Activated naive CD8-positive, alpha-beta T cell (primary cell): ENCODE results near the gene CNTN3.

Experiments
- H3K27ac Mint-ChIP-seq: one replicate; pipeline ENCODE4 v1.8.0; 2021; ENCODE audit warnings: mixed read lengths
- H3K27me3 Mint-ChIP-seq: one replicate; pipeline ENCODE4 v1.8.0; 2021; ENCODE audit warnings: mixed read lengths
- H3K36me3 Mint-ChIP-seq: one replicate; pipeline ENCODE4 v1.8.0; 2021; ENCODE audit warnings: mixed read lengths
- H3K4me1 Mint-ChIP-seq: one replicate; pipeline ENCODE4 v1.8.0; 2021; ENCODE audit warnings: low read depth, mixed read lengths
- H3K4me3 Mint-ChIP-seq: one replicate; pipeline ENCODE4 v1.8.0; 2021; ENCODE audit warnings: mild to moderate bottlenecking, mixed read lengths
- H3K9me3 Mint-ChIP-seq: one replicate; pipeline ENCODE4 v1.8.0; 2021; ENCODE audit warnings: low read depth, mixed read lengths

Gene CNTN3

DNA sequence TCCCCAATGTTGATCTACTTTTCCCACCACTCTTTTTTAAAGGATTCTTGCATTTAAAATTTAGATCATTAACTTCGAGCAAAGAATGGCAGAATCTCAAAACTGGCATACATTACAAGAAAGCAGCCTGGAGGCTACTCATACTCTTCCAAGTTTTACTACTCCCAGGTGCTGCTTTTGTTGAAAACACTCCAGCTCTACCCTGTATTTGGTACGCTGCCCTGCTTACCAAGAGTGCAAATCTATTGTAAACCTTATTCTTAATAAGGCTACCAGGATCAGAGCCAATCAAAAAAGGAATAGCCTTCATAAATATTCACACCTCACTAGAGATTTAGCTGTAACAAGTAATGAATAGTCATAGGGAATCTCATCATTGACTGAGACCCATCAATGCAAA, 11.6 kb upstream of the CNTN3 start:
- Mint-ChIP-seq H3K27ac (no peak overlapping the region), H3K9me3 (peaks cover 6% of the 10 kb centered on the region), H3K36me3 (no peaks in the 10 kb centered on the region), H3K4me3 (no peak overlapping the region), H3K4me1 (no peaks in the 10 kb centered on the region), H3K27me3 (no peaks in the 10 kb centered on the region)

- H3K4me1 Mint-ChIP-seq = no peaks in the 10 kb centered on the region
- no peak overlapping the region for H3K27ac Mint-ChIP-seq
- H3K4me3 Mint-ChIP-seq = no peak overlapping the region
- H3K9me3 Mint-ChIP-seq = no peaks in the 10 kb centered on the region
- no peaks in the 10 kb centered on the region for H3K27me3 Mint-ChIP-seq
- H3K36me3 Mint-ChIP-seq = no peaks in the 10 kb centered on the region
These were observed 9.8 kb upstream of the CNTN3 start for GRCh38 chr3:74624301-74624700.

GRCh38 chr3:74623261-74623836, 8.9 kb upstream of the CNTN3 start:
- no peaks in the 10 kb centered on the region for H3K9me3 Mint-ChIP-seq
- no peak overlapping the region for H3K4me3 Mint-ChIP-seq
- no peaks in the 10 kb centered on the region for H3K27me3 Mint-ChIP-seq
- H3K4me1 Mint-ChIP-seq = no peaks in the 10 kb centered on the region
- no peak overlapping the region for H3K27ac Mint-ChIP-seq
- no peaks in the 10 kb centered on the region for H3K36me3 Mint-ChIP-seq

DNA sequence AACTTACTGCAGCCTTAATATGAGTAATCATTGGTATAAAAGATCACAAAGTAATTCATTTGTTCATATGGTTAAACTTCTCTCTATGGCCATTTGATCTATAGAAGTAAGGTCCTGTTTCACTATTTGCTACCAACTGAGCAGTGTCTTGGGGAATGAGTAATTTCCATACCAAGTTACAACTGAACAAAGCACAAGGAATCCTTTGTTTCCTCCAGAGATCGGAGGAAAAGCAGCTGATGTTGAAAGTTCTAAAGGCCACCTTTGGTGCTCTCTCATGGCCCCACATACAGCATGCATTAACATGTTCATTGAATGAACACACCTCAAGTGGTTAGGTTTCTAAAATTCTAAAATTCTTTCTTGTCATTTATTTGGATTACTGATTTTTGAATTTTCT, 7.1 kb upstream of the CNTN3 start:
- H3K4me3 Mint-ChIP-seq = no peak overlapping the region
- H3K9me3 Mint-ChIP-seq = no peaks in the 10 kb centered on the region
- no peaks in the 10 kb centered on the region for H3K27me3 Mint-ChIP-seq
- no peak overlapping the region for H3K27ac Mint-ChIP-seq
- H3K4me1 Mint-ChIP-seq = no peaks in the 10 kb centered on the region
- no peaks in the 10 kb centered on the region for H3K36me3 Mint-ChIP-seq

GRCh38 chr3:74617776-74618175, 3.3 kb upstream of the CNTN3 start:
- Mint-ChIP-seq H3K27me3 (peaks cover 12% of the 10 kb centered on the region), H3K4me1 (no peaks in the 10 kb centered on the region), H3K27ac (no peak overlapping the region), H3K4me3 (no peak overlapping the region), H3K9me3 (no peaks in the 10 kb centered on the region), H3K36me3 (no peaks in the 10 kb centered on the region)

- no peak overlapping the region for H3K4me3 Mint-ChIP-seq
- H3K9me3 Mint-ChIP-seq = peaks cover 9% of the 10 kb centered on the region
- peaks cover 12% of the 10 kb centered on the region for H3K27me3 Mint-ChIP-seq
- H3K36me3 Mint-ChIP-seq = no peaks in the 10 kb centered on the region
- H3K4me1 Mint-ChIP-seq = no peaks in the 10 kb centered on the region
- no peak overlapping the region for H3K27ac Mint-ChIP-seq
These were observed 845 bp downstream of the CNTN3 start for GRCh38 chr3:74613521-74614106.

DNA sequence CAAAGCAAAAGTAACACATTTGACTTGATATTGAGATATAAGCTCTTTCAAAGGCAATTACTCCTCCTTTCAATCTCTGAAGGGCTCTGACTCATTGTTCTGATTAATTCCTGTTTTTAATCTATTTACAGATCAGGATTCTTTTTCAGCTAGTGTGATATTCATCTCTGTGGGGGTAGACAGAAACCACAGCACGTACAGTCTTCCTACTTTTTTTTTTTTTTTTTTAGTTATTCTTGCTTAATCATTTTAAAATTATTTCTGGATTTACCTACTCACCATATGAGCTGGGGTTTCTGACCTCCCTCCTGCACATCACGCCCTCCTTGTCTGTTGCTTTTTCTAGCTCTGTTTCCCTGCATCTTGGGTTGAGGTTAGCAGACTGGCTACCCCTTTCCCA, 1.4 kb downstream of the CNTN3 start:
- H3K9me3 Mint-ChIP-seq = peaks cover 9% of the 10 kb centered on the region
- H3K4me1 Mint-ChIP-seq = no peaks in the 10 kb centered on the region
- H3K4me3 Mint-ChIP-seq = no peak overlapping the region
- no peaks in the 10 kb centered on the region for H3K36me3 Mint-ChIP-seq
- no peak overlapping the region for H3K27ac Mint-ChIP-seq
- H3K27me3 Mint-ChIP-seq = peaks cover 12% of the 10 kb centered on the region

DNA sequence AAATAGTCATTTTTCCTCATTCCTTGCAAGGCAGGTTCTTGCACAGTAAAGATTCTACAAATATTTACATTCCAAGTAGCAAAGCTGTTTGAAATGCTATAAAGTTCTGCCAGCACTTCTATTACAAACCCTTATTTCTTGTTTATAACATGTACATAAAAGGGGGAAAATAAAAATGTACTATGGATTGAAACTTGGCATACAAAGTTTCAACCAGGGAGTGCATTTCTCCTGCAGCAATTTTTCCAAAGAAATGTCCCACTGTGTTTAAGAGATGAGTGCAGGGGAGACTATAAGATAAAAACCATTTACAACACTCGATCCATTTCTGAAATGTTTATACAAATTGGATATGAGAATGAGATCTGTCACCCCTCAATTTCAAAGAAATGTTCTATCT, 3.3 kb downstream of the CNTN3 start:
- Mint-ChIP-seq H3K27me3 (peaks cover 12% of the 10 kb centered on the region), H3K27ac (no peak overlapping the region), H3K4me3 (no peak overlapping the region), H3K36me3 (no peaks in the 10 kb centered on the region), H3K4me1 (no peaks in the 10 kb centered on the region), H3K9me3 (peaks cover 9% of the 10 kb centered on the region)

DNA sequence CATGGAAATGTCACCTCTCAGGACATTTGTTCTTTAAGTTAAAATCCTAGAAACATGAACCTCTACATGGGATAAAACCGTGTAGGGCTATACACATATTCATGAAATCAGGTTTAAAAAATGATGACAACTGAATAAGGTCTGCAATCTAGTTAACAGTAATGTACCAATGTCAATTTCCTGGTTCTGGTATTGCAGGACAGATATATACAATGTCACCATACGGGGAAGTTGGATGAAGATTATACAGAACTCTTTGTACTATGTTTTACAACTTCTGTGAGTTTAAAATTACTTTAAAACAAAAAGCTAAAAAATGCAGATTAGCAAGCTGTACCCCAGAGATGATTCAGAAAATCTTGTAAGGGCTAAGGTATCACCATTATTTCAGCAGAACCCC, 6.7 kb downstream of the CNTN3 start:
- H3K4me1 Mint-ChIP-seq = no peaks in the 10 kb centered on the region
- H3K9me3 Mint-ChIP-seq = peaks cover 9% of the 10 kb centered on the region
- no peaks in the 10 kb centered on the region for H3K27me3 Mint-ChIP-seq
- H3K27ac Mint-ChIP-seq = no peak overlapping the region
- H3K4me3 Mint-ChIP-seq = no peak overlapping the region
- no peaks in the 10 kb centered on the region for H3K36me3 Mint-ChIP-seq

DNA sequence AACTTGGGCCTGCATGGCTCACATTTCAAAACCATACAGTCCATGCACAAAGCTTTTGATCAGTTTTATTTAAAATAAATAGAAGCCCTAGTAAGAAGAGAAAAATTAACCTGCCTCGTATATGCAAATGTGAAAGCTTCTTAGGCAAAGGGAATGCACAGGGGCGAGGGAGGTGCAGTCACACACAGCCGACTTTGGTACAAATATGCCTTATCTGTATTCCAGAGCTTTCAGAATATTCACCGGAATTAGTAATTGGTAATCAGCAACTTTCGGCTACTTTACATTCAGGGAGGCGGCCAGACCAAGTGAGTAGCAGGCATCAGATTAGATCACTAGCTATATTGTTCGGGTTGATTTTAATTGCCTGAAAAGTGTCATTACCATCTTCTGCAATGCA, 7.5 kb downstream of the CNTN3 start:
- Mint-ChIP-seq H3K4me3 (no peak overlapping the region), H3K27me3 (no peaks in the 10 kb centered on the region), H3K9me3 (peaks cover 9% of the 10 kb centered on the region), H3K36me3 (no peaks in the 10 kb centered on the region), H3K4me1 (no peaks in the 10 kb centered on the region), H3K27ac (no peak overlapping the region)

DNA sequence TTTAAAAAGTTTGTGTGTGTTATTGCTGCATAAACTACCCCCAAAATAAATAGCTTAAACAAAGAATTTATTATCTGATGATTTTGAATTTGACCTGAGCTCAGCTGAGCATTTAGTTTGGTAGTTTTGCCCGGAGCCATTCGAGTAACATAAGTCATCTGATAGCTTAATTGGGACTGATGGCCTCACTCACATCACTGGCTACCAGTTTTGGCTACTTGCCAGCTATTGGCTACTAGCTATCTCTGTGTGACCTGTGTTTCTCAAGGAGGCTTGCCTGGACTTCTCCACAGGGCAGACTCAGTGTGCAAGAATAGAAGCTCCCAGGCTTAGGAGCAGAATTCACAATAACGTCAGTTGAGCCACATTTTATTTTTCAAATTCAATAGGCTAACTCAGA, 9.0 kb downstream of the CNTN3 start:
- Mint-ChIP-seq H3K27me3 (no peaks in the 10 kb centered on the region), H3K4me1 (no peaks in the 10 kb centered on the region), H3K4me3 (no peak overlapping the region), H3K9me3 (peaks cover 11% of the 10 kb centered on the region), H3K36me3 (no peaks in the 10 kb centered on the region), H3K27ac (no peak overlapping the region)

DNA sequence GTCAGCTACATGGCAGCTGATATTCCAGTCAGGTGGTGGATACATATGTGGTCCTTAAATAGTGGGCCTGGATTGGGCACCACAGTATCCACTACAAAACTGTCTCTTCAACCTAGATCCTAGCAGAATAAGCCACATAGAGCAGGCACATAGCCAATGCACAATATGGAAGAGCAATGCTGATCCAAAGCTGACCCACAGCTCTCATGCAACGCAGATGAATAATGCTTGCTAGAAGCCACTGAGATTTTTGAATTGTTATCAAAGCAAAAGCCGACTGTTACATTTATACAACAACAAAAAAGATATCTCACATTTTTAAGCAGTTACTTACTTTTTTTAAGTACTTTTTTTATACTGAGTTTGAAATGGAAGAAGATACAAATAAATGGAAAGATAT, 11.2 kb downstream of the CNTN3 start:
- Mint-ChIP-seq H3K4me1 (no peaks in the 10 kb centered on the region), H3K36me3 (no peaks in the 10 kb centered on the region), H3K4me3 (no peak overlapping the region), H3K27ac (no peak overlapping the region), H3K9me3 (peaks cover 17% of the 10 kb centered on the region), H3K27me3 (no peaks in the 10 kb centered on the region)

GRCh38 chr3:74602471-74602870, 12.0 kb downstream of the CNTN3 start:
- Mint-ChIP-seq H3K27me3 (no peaks in the 10 kb centered on the region), H3K27ac (no peak overlapping the region), H3K4me3 (no peak overlapping the region), H3K36me3 (no peaks in the 10 kb centered on the region), H3K4me1 (no peaks in the 10 kb centered on the region), H3K9me3 (peaks cover 17% of the 10 kb centered on the region)

DNA sequence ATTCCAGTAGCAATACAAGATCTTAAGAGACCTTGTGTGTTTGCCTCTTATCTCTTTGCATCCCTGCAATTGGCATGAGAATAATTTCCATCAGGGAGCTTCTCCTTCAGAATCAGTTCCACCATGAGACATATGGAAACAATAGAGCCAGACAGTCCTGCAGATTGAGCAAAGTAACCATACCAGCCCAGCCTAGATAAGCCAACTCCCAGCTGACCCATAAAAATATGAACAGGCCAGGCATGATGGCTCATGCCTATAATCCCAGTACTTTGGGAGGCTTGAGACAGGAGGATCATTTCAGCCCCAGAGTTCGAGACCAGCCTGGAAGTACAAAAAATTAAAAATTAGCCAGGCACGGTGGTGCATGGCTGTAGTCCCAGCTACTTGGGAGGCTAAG, 12.7 kb downstream of the CNTN3 start:
- Mint-ChIP-seq H3K36me3 (no peaks in the 10 kb centered on the region), H3K4me3 (no peak overlapping the region), H3K27me3 (no peaks in the 10 kb centered on the region), H3K9me3 (peaks cover 17% of the 10 kb centered on the region), H3K27ac (no peak overlapping the region), H3K4me1 (no peaks in the 10 kb centered on the region)

GRCh38 chr3:74599564-74599963, 14.9 kb downstream of the CNTN3 start:
- Mint-ChIP-seq H3K27me3 (no peaks in the 10 kb centered on the region), H3K36me3 (no peaks in the 10 kb centered on the region), H3K27ac (no peak overlapping the region), H3K9me3 (peaks cover 17% of the 10 kb centered on the region), H3K4me3 (no peak overlapping the region), H3K4me1 (no peaks in the 10 kb centered on the region)

DNA sequence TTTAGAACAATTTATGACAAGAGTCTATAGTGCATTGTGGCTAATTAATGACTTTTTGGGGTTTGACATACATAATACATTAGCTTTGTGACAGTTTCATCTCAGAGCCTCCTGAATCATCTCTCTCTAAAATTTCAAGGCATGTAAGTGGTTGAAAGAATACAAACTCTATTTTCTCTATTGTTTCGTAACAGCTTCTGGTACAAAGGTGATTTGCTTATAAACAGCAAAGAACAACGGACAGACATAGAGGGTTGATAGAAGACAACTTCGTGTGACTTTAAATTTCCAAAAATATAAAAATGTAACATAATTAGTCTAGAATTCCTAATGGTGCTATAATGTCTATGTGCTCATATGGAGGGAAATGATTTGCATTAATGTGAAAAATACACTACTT, 21.3 kb downstream of the CNTN3 start:
- Mint-ChIP-seq H3K9me3 (no peaks in the 10 kb centered on the region), H3K4me3 (no peak overlapping the region), H3K36me3 (no peaks in the 10 kb centered on the region), H3K27ac (no peak overlapping the region), H3K27me3 (no peaks in the 10 kb centered on the region), H3K4me1 (no peaks in the 10 kb centered on the region)
